ENCODE measurements around the gene CLUH.

DNA sequence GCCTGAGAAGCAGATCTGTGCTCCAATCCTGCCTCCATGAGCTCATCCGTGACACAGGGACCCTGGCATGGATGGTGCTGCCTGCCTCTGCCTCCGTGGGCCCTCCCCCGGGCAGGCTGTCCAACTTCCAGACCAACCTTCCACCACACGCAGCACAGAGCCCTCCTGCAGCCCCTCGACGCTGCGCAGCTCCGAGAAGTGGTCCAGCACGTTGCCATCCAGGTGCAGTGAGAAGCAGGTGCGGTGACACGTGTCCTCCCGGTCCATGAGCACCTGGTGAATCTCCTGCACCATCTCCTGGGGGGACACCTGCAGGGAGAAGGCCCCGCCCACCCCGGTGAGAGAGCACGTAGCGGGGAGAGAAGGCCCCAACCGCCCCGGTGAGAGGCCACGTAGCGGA, 8.4 kb downstream of the CLUH start:
- TF ChIP-seq, protein P1, sequence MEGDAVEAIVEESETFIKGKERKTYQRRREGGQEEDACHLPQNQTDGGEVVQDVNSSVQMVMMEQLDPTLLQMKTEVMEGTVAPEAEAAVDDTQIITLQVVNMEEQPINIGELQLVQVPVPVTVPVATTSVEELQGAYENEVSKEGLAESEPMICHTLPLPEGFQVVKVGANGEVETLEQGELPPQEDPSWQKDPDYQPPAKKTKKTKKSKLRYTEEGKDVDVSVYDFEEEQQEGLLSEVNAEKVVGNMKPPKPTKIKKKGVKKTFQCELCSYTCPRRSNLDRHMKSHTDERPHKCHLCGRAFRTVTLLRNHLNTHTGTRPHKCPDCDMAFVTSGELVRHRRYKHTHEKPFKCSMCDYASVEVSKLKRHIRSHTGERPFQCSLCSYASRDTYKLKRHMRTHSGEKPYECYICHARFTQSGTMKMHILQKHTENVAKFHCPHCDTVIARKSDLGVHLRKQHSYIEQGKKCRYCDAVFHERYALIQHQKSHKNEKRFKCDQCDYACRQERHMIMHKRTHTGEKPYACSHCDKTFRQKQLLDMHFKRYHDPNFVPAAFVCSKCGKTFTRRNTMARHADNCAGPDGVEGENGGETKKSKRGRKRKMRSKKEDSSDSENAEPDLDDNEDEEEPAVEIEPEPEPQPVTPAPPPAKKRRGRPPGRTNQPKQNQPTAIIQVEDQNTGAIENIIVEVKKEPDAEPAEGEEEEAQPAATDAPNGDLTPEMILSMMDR (IDR thresholded peaks at IDR 0.05) = no peak
- no peak for TF ChIP-seq EZH2 (IDR thresholded peaks at IDR 0.05)

All from neural progenitor cell (in vitro differentiated cells).